Spleen (tissue), 11 donors: Measurements from ENCODE around the gene SEC22A. TPM values are rescaled to one million over a fixed set of nuclear protein-coding genes. Genes with fewer than 3 reads are reported as not detected.

ENCODE experiments used
- DNase-seq: peaks from one replicate; pipeline ENCODE4 v3.0.0-alpha.2; 2020
- H3K27ac ChIP-seq, 8 donors: fragments of 200-600 bp; sonication (generic) in 7 of 8; 1 replicate in 4 of 8; 2 replicates in 4 of 8; pipeline versions ENCODE4 v1.5.0 to v1.8.0; 2016 to 2021; ENCODE audit warnings: inconsistent platforms in 4 of 8, mild to moderate bottlenecking in 4 of 8, moderate library complexity in 1 of 8
- H3K27me3 ChIP-seq, 7 donors: fragments of 200-600 bp; sonication (generic) in 6 of 7; replicated peaks in 1 of 7; 1 replicate in 4 of 7; 2 replicates in 3 of 7; pipeline versions ENCODE4 v1.5.0 to v1.8.0; 2016 to 2021; ENCODE audit warnings: inconsistent platforms in 3 of 7, mild to moderate bottlenecking in 1 of 7
- H3K36me3 ChIP-seq, 6 donors: fragments of 200-600 bp; sonication (generic) in 5 of 6; 1 replicate in 4 of 6; 2 replicates in 2 of 6; pipeline versions ENCODE4 v1.5.0 to v1.8.0; 2016 to 2021; ENCODE audit warnings: inconsistent platforms in 2 of 6
- H3K4me1 ChIP-seq, 6 donors: fragments of 200-600 bp; sonication (generic) in 5 of 6; 1 replicate in 3 of 6; 2 replicates in 3 of 6; pipeline versions ENCODE4 v1.5.0 to v1.8.0; 2016 to 2021; ENCODE audit warnings: inconsistent platforms in 3 of 6
- H3K4me3 ChIP-seq, 8 donors: fragments of 200-600 bp; sonication (generic) in 7 of 8; 1 replicate in 4 of 8; 2 replicates in 4 of 8; pipeline versions ENCODE4 v1.5.0 to v1.8.0; 2016 to 2021; ENCODE audit warnings: inconsistent platforms in 4 of 8, mild to moderate bottlenecking in 4 of 8, moderate library complexity in 2 of 8
- H3K9me3 ChIP-seq, 8 donors: fragments of 200-600 bp; sonication (generic) in 7 of 8; 1 replicate in 4 of 8; 2 replicates in 4 of 8; pipeline versions ENCODE4 v1.5.0 to v1.8.0; 2016 to 2021; ENCODE audit warnings: inconsistent platforms in 4 of 8
- CTCF ChIP-seq, 11 experiments: fragments of 200-600 bp in 7 of 11; fragments of 450-650 bp in 4 of 11; sonication (generic) in 4 of 11; IDR thresholded peaks in 8 of 11; conservative IDR thresholded peaks in 3 of 11; 1 replicate in 7 of 11; 2 replicates in 4 of 11; pipeline versions ENCODE4 v1.4.0 to v1.8.0; 2016 to 2021; ENCODE audit warnings: antibody characterized with exemption in 11 of 11, inconsistent platforms in 4 of 11, mild to moderate bottlenecking in 1 of 11
- POLR2A ChIP-seq, 3 donors: fragments of 450-650 bp; IDR thresholded peaks; one replicate each; pipeline ENCODE4 v1.5.1; 2017; ENCODE audit warnings: antibody characterized with exemption in 3 of 3, mild to moderate bottlenecking in 1 of 3
- POLR2AphosphoS5 ChIP-seq, 3 donors: sonication (generic); formaldehyde crosslinking; IDR thresholded peaks; one replicate each; pipeline ENCODE4 v1.5.1; 2017; ENCODE audit warnings: antibody characterized with exemption in 3 of 3
- WGBS, 5 donors: extraction: QIAGEN DNeasy Blood & Tissue Kit in 3 of 5; methylation state at CpG; one replicate each; pipeline versions ENCODE4 v1.1.5 to v1.1.7; 2013 to 2018; 5-methylcytosine and 5-hydroxymethylcytosine counted together
- intact Hi-C: fragments of 100-400 bp; cut with DNase I; formaldehyde crosslinking; loops from one replicate; pipeline ENCODE4 v1.15.0; 2023; ENCODE audit warnings: low total_unique reads
- polyA plus RNA-seq, 3 donors: library from polyadenylated mRNA; stranded (reverse); fragments of 200-250 nt; gene quantifications; one replicate each; pipeline ENCODE4 v1.2.1, GENCODE V29; 2013
- total RNA-seq, 7 donors: library from RNA; depleted of rRNA in 3 of 7; stranded (reverse); fragments of >200 nt in 3 of 7; fragmentation: NEBNext Ultra II Directional in 4 of 7; extraction: Animal tissue kit (Norgen Biotek cat#: 25700) in 4 of 7; gene quantifications; one replicate each; pipeline versions ENCODE4 v1.1.0 to v1.2.1, GENCODE V29; 2016 to 2021
- donor health status: healthy with polysubstance abuse.
- donor health status: DM: no; HTN: no; CAD: no; lungs with moderate emphysema.
- donor health status: DM: no; HTN: no; CAD: no.
- donor health status: Bipolar disorder and iron deficiency.
- donor health status: healthy.
- donor health status: DM: no; HTN: no; CAD: no.
- donor health status: DM: yes; HTN: yes; CAD: no.

Gene SEC22A
- total and polyA plus RNA-seq, 10 donors: 6.8 to 40.6 (median 14.2) TPM

GRCh38 chr3:123283657-123284398 is 82.1 kb downstream of the SEC22A start:
- intact Hi-C loops: no loop called here
- H3K27me3 ChIP-seq: no peaks in the 10 kb centered on the region
- no peaks in the 10 kb centered on the region for H3K9me3 ChIP-seq
- H3K4me3 ChIP-seq: no peak overlapping the region
- 90 to 94% (median 91%) methylated on average over 17 of the region's 17 CpGs for WGBS, 5 donors
- no peak overlapping the region for H3K27ac ChIP-seq
- no peak for TF ChIP-seq POLR2AphosphoS5 (IDR thresholded peaks at IDR 0.05)
- TF ChIP-seq POLR2A (IDR thresholded peaks at IDR 0.05): no peak
- TF ChIP-seq CTCF (IDR thresholded peaks at IDR 0.05 in 8 of 11, conservative IDR thresholded peaks at IDR 0.05 in 3 of 11): no peak
- H3K36me3 ChIP-seq: peaks cover 0 to 48% (median 0%) of the 10 kb centered on the region in 6 donors
- peaks cover 0 to 4% (median 0%) of the 10 kb centered on the region in 6 donors for H3K4me1 ChIP-seq
- no peak for DNase-seq

- Histone ChIP-seq H3K4me1 (peaks cover 0 to 4% (median 0%) of the 10 kb centered on the region in 6 donors), H3K9me3 (no peaks in the 10 kb centered on the region), H3K27me3 (no peaks in the 10 kb centered on the region), H3K4me3 (no peak overlapping the region), H3K27ac (no peak overlapping the region), H3K36me3 (peaks cover 0 to 50% (median 0%) of the 10 kb centered on the region in 6 donors)
- intact Hi-C loops: no loop called here
- DNase-seq: peak; percentile 74
- 74 to 88% (median 77%) methylated on average over 11 to 18 of the region's 18 CpGs for WGBS, 5 donors
- TF ChIP-seq CTCF (IDR thresholded peaks at IDR 0.05 in 8 of 11, conservative IDR thresholded peaks at IDR 0.05 in 3 of 11) (no peak), POLR2AphosphoS5 (IDR thresholded peaks at IDR 0.05) (peak; percentile 22 to 44 (median 31))
Observed at GRCh38 chr3:123284399-123285010, 82.8 kb downstream of the SEC22A start.

GRCh38 chr3:123285066-123285465 is 83.3 kb downstream of the SEC22A start:
- peaks cover 0 to 51% (median 0%) of the 10 kb centered on the region in 6 donors for H3K36me3 ChIP-seq
- WGBS, 5 donors: 69 to 82% (median 73%) methylated on average over 8 to 9 of the region's 9 CpGs
- no peak for DNase-seq
- H3K27me3 ChIP-seq: no peaks in the 10 kb centered on the region
- TF ChIP-seq POLR2AphosphoS5 (IDR thresholded peaks at IDR 0.05): no peak
- no peak for TF ChIP-seq POLR2A (IDR thresholded peaks at IDR 0.05)
- no peak for TF ChIP-seq CTCF (IDR thresholded peaks at IDR 0.05 in 8 of 11, conservative IDR thresholded peaks at IDR 0.05 in 3 of 11)
- intact Hi-C loops: no loop called here
- H3K4me3 ChIP-seq: no peak overlapping the region
- peaks cover 0 to 4% (median 0%) of the 10 kb centered on the region in 6 donors for H3K4me1 ChIP-seq
- H3K9me3 ChIP-seq: no peaks in the 10 kb centered on the region
- H3K27ac ChIP-seq: no peak overlapping the region

GRCh38 chr3:123285479-123285878 is 83.7 kb downstream of the SEC22A start:
- H3K4me1 ChIP-seq: peaks cover 0 to 4% (median 0%) of the 10 kb centered on the region in 6 donors
- DNase-seq: no peak
- WGBS, 5 donors: 78 to 93% (median 83%) methylated on average over 4 of the region's 4 CpGs
- no peak overlapping the region for H3K27ac ChIP-seq
- no peak overlapping the region for H3K4me3 ChIP-seq
- no peaks in the 10 kb centered on the region for H3K9me3 ChIP-seq
- H3K36me3 ChIP-seq: peaks cover 0 to 49% (median 0%) of the 10 kb centered on the region in 6 donors
- no peaks in the 10 kb centered on the region for H3K27me3 ChIP-seq
- TF ChIP-seq POLR2A (IDR thresholded peaks at IDR 0.05) (no peak), POLR2AphosphoS5 (IDR thresholded peaks at IDR 0.05) (no peak), CTCF (IDR thresholded peaks at IDR 0.05 in 8 of 11, conservative IDR thresholded peaks at IDR 0.05 in 3 of 11) (no peak)
- intact Hi-C loops: no loop called here
